ENCODE results near the gene RAD51B. TPM values are rescaled to one million over a fixed set of nuclear protein-coding genes. Genes with fewer than 3 reads are reported as not detected.

The RAD51B gene
- total and polyA plus RNA-seq, 2 of the 13 experiments (the other 11 are each of a cell fraction or from before 2014, with no cell fraction given), result 7.0 to 9.5 TPM

- no TSS peak for BruUV-seq (replicated peaks)
- 84% methylated on average over 5 of the region's 5 CpGs for WGBS (ENCODE audit: low lambda C conversion rate)
- FAIRE-seq (no peak), DNase-seq (ENCODE audit: low spot score) (no peak), ATAC-seq (no peak)
- ChIA-PET CTCF (ENCODE audit: low intra/inter-chr PET ratio, low total read pairs) (no interaction called here), POLR2A (interaction anchor here (0.9 to 1.9 kb wide), 2 partner anchors 73 kb away, joined by 4 to 6 read pairs; partner anchors contain the start of gene ZFP36L1)
- no peaks in the 10 kb centered on the region for H4K20me1 ChIP-seq (ENCODE audit: insufficient read depth, low read length)
- H3K9ac ChIP-seq (ENCODE audit: insufficient read depth, low read depth, low read length), result no peak overlapping the region
- H2AFZ ChIP-seq (ENCODE audit: low read length), result no peak overlapping the region
- no peak overlapping the region for H3K27ac ChIP-seq (ENCODE audit: extremely low read length, insufficient read depth, low read length)
- H3K9me3 ChIP-seq (ENCODE audit: low read length), result no peaks in the 10 kb centered on the region
- H3K79me2 ChIP-seq (ENCODE audit: insufficient read depth, low read length), result no peaks in the 10 kb centered on the region
- no peak overlapping the region for H3K4me3 ChIP-seq (replicated peaks in 1 of 3; ENCODE audit: insufficient read depth in 1 of 3, low read depth in 2 of 3, low read length in 3 of 3)
- H3K36me3 ChIP-seq (replicated peaks in 1 of 2; ENCODE audit: control insufficient read depth in 1 of 2, insufficient read depth in 2 of 2, low read length in 2 of 2), result no peaks in the 10 kb centered on the region
- intact Hi-C loops (cut with micrococcal nuclease; ENCODE audit: unreplicated experiment), result loop anchor here (10.0 kb wide), 1 partner anchor 775 kb away; no protein-coding TSS in a partner anchor
- no peak overlapping the region for H3K4me2 ChIP-seq (ENCODE audit: low read depth, low read length)
- peaks cover 77% of the 10 kb centered on the region for H3K4me1 ChIP-seq (ENCODE audit: insufficient read depth, low read length)
- in situ Hi-C loops (cut with HindIII; ENCODE audit: extremely low pct_ligation_motif_present, low pct_unique_long_range_greater_than_20kb), result no loop called here
- no peak for TF ChIP-seq POLR2AphosphoS2 (IDR thresholded peaks at IDR 0.05; ENCODE audit: low read depth, low read length)
- TF ChIP-seq ZNF383 (CRISPR knock-in tag; IDR thresholded peaks at IDR 0.05; ENCODE audit: borderline replicate concordance), result no peak
- no peaks in the 10 kb centered on the region for H3K27me3 ChIP-seq (ENCODE audit: control insufficient read depth in 1 of 2, insufficient read depth in 2 of 2, low read length in 2 of 2)
Observed at GRCh38 chr14:68719634-68720384, 900.2 kb downstream of the RAD51B start.

GRCh38 chr14:68722186-68722585 lies 902.6 kb downstream of the RAD51B start:
- FAIRE-seq (no peak), ATAC-seq (no peak), DNase-seq (ENCODE audit: low spot score) (no peak)
- H3K36me3 ChIP-seq (replicated peaks in 1 of 2; ENCODE audit: control insufficient read depth in 1 of 2, insufficient read depth in 2 of 2, low read length in 2 of 2), result no peaks in the 10 kb centered on the region
- no peak overlapping the region for H3K4me2 ChIP-seq (ENCODE audit: low read depth, low read length)
- peaks cover 63% of the 10 kb centered on the region for H3K4me1 ChIP-seq (ENCODE audit: insufficient read depth, low read length)
- H3K4me3 ChIP-seq (replicated peaks in 1 of 3; ENCODE audit: insufficient read depth in 1 of 3, low read depth in 2 of 3, low read length in 3 of 3), result no peak overlapping the region
- no peaks in the 10 kb centered on the region for H3K27me3 ChIP-seq (ENCODE audit: control insufficient read depth in 1 of 2, insufficient read depth in 2 of 2, low read length in 2 of 2)
- H4K20me1 ChIP-seq (ENCODE audit: insufficient read depth, low read length), result no peaks in the 10 kb centered on the region
- H2AFZ ChIP-seq (ENCODE audit: low read length), result no peak overlapping the region
- no TSS peak for BruUV-seq (replicated peaks)
- H3K79me2 ChIP-seq (ENCODE audit: insufficient read depth, low read length), result no peaks in the 10 kb centered on the region
- in situ Hi-C loops (cut with HindIII; ENCODE audit: extremely low pct_ligation_motif_present, low pct_unique_long_range_greater_than_20kb) (no loop called here), intact Hi-C loops (cut with micrococcal nuclease; ENCODE audit: unreplicated experiment) (no loop called here)
- H3K9ac ChIP-seq (ENCODE audit: insufficient read depth, low read depth, low read length), result no peak overlapping the region
- CTCF ChIA-PET (ENCODE audit: low intra/inter-chr PET ratio, low total read pairs), result no interaction called here
- 21% methylated on average over 2 of the region's 2 CpGs for WGBS (ENCODE audit: low lambda C conversion rate)
- TF ChIP-seq NFAT5 (CRISPR knock-in tag; IDR thresholded peaks at IDR 0.05) (no peak), ZBTB10 (CRISPR knock-in tag; IDR thresholded peaks at IDR 0.05; ENCODE audit: borderline replicate concordance) (no peak), HNRNPH1 (optimal IDR thresholded peaks at IDR 0.05; ENCODE audit: low read depth, low read length) (no peak), PBX2 (CRISPR knock-in tag; IDR thresholded peaks at IDR 0.05) (no peak)
- POLR2A ChIA-PET, result interaction anchor here (1.1 kb wide), 1 partner anchor 58 kb away, joined by 3 read pairs; no protein-coding TSS in a partner anchor
- no peaks in the 10 kb centered on the region for H3K9me3 ChIP-seq (ENCODE audit: low read length)
- H3K27ac ChIP-seq (ENCODE audit: extremely low read length, insufficient read depth, low read length), result no peak overlapping the region

Measured in HepG2 (cell line).